Measurements from ENCODE around the gene RAPGEF2. TPM values are rescaled to one million over a fixed set of nuclear protein-coding genes. Genes with fewer than 3 reads are reported as not detected.

The RAPGEF2 gene
- total and polyA plus RNA-seq, 2 of the 8 experiments (the other 6 are each of a cell fraction or from before 2014, with no cell fraction given) = 24.4 to 48.6 TPM

GRCh38 chr4:159150396-159150795 lies 47.5 kb downstream of the RAPGEF2 start (continued):
- no peak for TF ChIP-seq SIRT6 (IDR thresholded peaks at IDR 0.05; ENCODE audit: low read length)
- no peak for TF ChIP-seq FOSL1 (IDR thresholded peaks at IDR 0.05; ENCODE audit: insufficient read depth, low read depth, low read length)
- TF ChIP-seq HDAC6 (IDR thresholded peaks at IDR 0.05; ENCODE audit: low read depth, low read length) = no peak
- no peak for TF ChIP-seq HDAC2 (IDR thresholded peaks at IDR 0.05; ENCODE audit: borderline replicate concordance in 1 of 2, low read depth in 2 of 2, low read length in 2 of 2)

Data from H1 (cell line).